K562 (cell line): ENCODE results near the gene PPM1F. TPM values are rescaled to one million over a fixed set of nuclear protein-coding genes. Genes with fewer than 3 reads are reported as not detected.
A peak's percentile ranks its signal among the peaks of the same experiment; 100 is the strongest.

ENCODE experiments used
- BCL6 ChIP-seq: fragments of 250-450 bp; sonication (Bioruptor Pico); IDR thresholded peaks from 2 replicates; pipeline ENCODE4 v1.4.0; 2020
- BRCA1 ChIP-seq, 2 experiments: fragments of 450-650 bp in 1 of 2; sonication (generic) in 1 of 2; formaldehyde crosslinking in 1 of 2; IDR thresholded peaks; 2 replicates each; pipeline versions ENCODE4 v1.5.0 to v1.6.1; 2017 to 2020; ENCODE audit warnings: mild to moderate bottlenecking in 1 of 2, missing genetic modification reagents in 1 of 2
- CHCHD3 ChIP-seq: fragments of 250-450 bp; sonication (Bioruptor Pico); IDR thresholded peaks from 2 replicates; pipeline ENCODE4 v2.1.2; 2022; ENCODE audit warnings: mild to moderate bottlenecking
- HSF4 ChIP-seq: fragments of 250-450 bp; sonication (Bioruptor Pico); IDR thresholded peaks from 2 replicates; pipeline ENCODE4 v2.1.2; 2022; ENCODE audit warnings: mild to moderate bottlenecking, moderate library complexity, borderline replicate concordance
- KAT8 ChIP-seq: fragments of 450-650 bp; IDR thresholded peaks from 2 replicates; pipeline ENCODE4 v1.6.1; 2016; ENCODE audit warnings: low read depth, mild to moderate bottlenecking
- MEIS2 ChIP-seq: fragments of 450-650 bp; IDR thresholded peaks from 2 replicates; pipeline ENCODE4 v1.6.1; 2014; ENCODE audit warnings: mild to moderate bottlenecking; ENCODE audit not compliant: partially characterized antibody
- MIER1 ChIP-seq: fragments of 450-650 bp; IDR thresholded peaks from 2 replicates; pipeline ENCODE4 v1.6.1; 2016; ENCODE audit warnings: antibody characterized with exemption, mild to moderate bottlenecking, low read depth
- OTX1 ChIP-seq: fragments of 450-650 bp; formaldehyde crosslinking; IDR thresholded peaks from 2 replicates; pipeline ENCODE4 v1.4.0; 2022; ENCODE audit warnings: mild to moderate bottlenecking
- POU5F1 ChIP-seq: fragments of 150-350 bp; IDR thresholded peaks from 2 replicates; pipeline ENCODE4 v1.6.1; 2014; ENCODE audit warnings: borderline replicate concordance, low read length, low read depth, mild to moderate bottlenecking; ENCODE audit not compliant: partially characterized antibody
- PURB ChIP-seq: sonication (generic); formaldehyde crosslinking; IDR thresholded peaks from 2 replicates; pipeline ENCODE4 v1.9.0; 2021; ENCODE audit warnings: low read depth, mild to moderate bottlenecking, missing genetic modification reagents
- SLC30A9 ChIP-seq: fragments of 250-450 bp; sonication (Bioruptor Pico); IDR thresholded peaks from 2 replicates; pipeline ENCODE4 v1.8.0; 2022; ENCODE audit warnings: mild to moderate bottlenecking, moderate library complexity
- SNIP1 ChIP-seq: fragments of 450-650 bp; IDR thresholded peaks from 2 replicates; pipeline ENCODE4 v1.7.1; 2017; ENCODE audit warnings: low read depth, mild to moderate bottlenecking
- ZNF561 ChIP-seq: fragments of 450-650 bp; formaldehyde crosslinking; conservative IDR thresholded peaks from 2 replicates; pipeline ENCODE4 v1.4.0; 2020; ENCODE audit warnings: mild to moderate bottlenecking, moderate library complexity
- polyA plus RNA-seq, 8 experiments: library from polyadenylated mRNA; depleted of rRNA in 4 of 8; stranded (reverse) in 5 of 8; unstranded in 3 of 8; fragments of >200 nt; fragmentation: Nextera tagmentation in 2 of 8; fragmentation: Illumina TruSeq in 1 of 8; extraction: Ambion mirVana in 2 of 8; extraction: Trizol in 1 of 8; gene quantifications; 2 replicates each; pipeline versions ENCODE4 v1.2.1 to v1.2.3, GENCODE V29; 2011 to 2014; ENCODE audit warnings: inconsistent platforms in 1 of 8, missing spikeins in 1 of 8
- total RNA-seq, 7 experiments: library from RNA; depleted of rRNA in 6 of 7; stranded (reverse); fragments of >200 nt in 6 of 7; fragmentation: Illumina TruSeq in 2 of 7; extraction: Trizol in 2 of 7; gene quantifications; 2 replicates each; pipeline versions ENCODE4 v1.2.1 to v1.2.3, GENCODE V29; 2011 to 2021; ENCODE audit warnings: low replicate concordance in 1 of 7
- TF ChIP-seq, protein P1 (sequence below), 2 experiments: fragments of 450-650 bp in 1 of 2; sonication (generic) in 1 of 2; formaldehyde crosslinking in 1 of 2; IDR thresholded peaks; 2 replicates each; pipeline versions ENCODE4 v1.7.1 to v1.9.0; 2016 to 2022; ENCODE audit warnings: inconsistent platforms in 1 of 2, mild to moderate bottlenecking in 1 of 2, missing genetic modification reagents in 1 of 2
- TF ChIP-seq, protein P2 (sequence below): fragments of 250-450 bp; sonication (Bioruptor Pico); IDR thresholded peaks from 2 replicates; pipeline ENCODE4 v1.9.0; 2021; ENCODE audit warnings: mild to moderate bottlenecking
- TF ChIP-seq, protein P3 (sequence below): fragments of 450-650 bp; formaldehyde crosslinking; IDR thresholded peaks from 2 replicates; pipeline ENCODE4 v1.4.0; 2020; ENCODE audit warnings: mild to moderate bottlenecking, mixed read lengths
- TF ChIP-seq, protein P4 (sequence below): fragments of 250-450 bp; sonication (Bioruptor Pico); IDR thresholded peaks from 2 replicates; pipeline ENCODE4 v1.8.0; 2022; ENCODE audit warnings: moderate library complexity, mild to moderate bottlenecking, inconsistent platforms

The PPM1F gene
- total and polyA plus RNA-seq, 9 of the 15 experiments (the other 6 are each of a cell fraction or from before 2014, with no cell fraction given): 2.1 to 159 (median 64.0) TPM

DNA sequence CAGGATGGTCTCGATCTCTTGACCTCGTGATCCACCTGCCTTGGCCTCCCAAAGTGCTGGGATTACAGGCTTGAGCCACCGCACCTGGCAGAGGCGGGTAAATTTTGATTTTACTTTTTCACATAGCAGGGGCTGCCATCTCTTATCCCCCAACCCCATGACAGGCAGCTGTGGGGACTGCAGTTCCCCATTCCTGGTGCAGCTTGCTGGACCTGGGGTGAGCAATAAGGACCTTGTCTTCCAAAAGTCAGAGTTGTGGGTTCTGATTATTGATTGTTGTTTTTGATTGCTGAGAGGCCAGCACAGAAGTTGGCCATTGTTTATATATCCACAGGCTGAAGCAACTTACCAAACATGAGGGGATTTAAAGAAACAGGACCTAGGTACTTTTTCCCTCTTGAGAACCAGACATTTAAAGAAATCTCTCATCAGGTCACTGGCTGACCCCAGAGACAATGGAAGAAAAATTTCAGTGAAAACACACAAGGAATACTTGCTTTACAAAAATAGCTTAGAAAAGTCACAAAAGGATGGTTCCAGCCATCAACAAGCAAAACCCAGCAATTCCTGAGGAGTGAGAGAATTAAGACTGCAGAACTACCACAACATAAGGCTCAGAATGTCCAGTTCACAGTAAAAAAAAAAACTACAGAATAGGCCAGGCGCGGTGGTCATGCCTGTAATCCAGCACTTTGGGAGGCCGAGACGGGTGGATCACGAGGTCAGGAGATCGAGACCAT lies 63.2 kb downstream of the PPM1F start (continued):
- TF ChIP-seq, protein P1, sequence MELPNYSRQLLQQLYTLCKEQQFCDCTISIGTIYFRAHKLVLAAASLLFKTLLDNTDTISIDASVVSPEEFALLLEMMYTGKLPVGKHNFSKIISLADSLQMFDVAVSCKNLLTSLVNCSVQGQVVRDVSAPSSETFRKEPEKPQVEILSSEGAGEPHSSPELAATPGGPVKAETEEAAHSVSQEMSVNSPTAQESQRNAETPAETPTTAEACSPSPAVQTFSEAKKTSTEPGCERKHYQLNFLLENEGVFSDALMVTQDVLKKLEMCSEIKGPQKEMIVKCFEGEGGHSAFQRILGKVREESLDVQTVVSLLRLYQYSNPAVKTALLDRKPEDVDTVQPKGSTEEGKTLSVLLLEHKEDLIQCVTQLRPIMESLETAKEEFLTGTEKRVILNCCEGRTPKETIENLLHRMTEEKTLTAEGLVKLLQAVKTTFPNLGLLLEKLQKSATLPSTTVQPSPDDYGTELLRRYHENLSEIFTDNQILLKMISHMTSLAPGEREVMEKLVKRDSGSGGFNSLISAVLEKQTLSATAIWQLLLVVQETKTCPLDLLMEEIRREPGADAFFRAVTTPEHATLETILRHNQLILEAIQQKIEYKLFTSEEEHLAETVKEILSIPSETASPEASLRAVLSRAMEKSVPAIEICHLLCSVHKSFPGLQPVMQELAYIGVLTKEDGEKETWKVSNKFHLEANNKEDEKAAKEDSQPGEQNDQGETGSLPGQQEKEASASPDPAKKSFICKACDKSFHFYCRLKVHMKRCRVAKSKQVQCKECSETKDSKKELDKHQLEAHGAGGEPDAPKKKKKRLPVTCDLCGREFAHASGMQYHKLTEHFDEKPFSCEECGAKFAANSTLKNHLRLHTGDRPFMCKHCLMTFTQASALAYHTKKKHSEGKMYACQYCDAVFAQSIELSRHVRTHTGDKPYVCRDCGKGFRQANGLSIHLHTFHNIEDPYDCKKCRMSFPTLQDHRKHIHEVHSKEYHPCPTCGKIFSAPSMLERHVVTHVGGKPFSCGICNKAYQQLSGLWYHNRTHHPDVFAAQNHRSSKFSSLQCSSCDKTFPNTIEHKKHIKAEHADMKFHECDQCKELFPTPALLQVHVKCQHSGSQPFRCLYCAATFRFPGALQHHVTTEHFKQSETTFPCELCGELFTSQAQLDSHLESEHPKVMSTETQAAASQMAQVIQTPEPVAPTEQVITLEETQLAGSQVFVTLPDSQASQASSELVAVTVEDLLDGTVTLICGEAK (IDR thresholded peaks at IDR 0.05): no peak
- TF ChIP-seq, protein P1 (CRISPR knock-in tag; IDR thresholded peaks at IDR 0.05): no peak
- TF ChIP-seq, protein P2, sequence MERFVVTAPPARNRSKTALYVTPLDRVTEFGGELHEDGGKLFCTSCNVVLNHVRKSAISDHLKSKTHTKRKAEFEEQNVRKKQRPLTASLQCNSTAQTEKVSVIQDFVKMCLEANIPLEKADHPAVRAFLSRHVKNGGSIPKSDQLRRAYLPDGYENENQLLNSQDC (CRISPR knock-in tag): peak; percentile 51
- TF ChIP-seq MEIS2 (no peak), CHCHD3 (CRISPR knock-in tag) (no peak), BCL6 (CRISPR knock-in tag) (no peak), MIER1 (no peak), BRCA1 (IDR thresholded peaks at IDR 0.05) (no peak), BRCA1 (CRISPR knock-in tag; IDR thresholded peaks at IDR 0.05) (no peak), HSF4 (CRISPR knock-in tag) (no peak), POU5F1 (no peak), KAT8 (no peak), SLC30A9 (CRISPR knock-in tag) (no peak), SNIP1 (no peak), PURB (no peak), OTX1 (CRISPR knock-in tag) (no peak), ZNF561 (CRISPR knock-in tag) (no peak)
- TF ChIP-seq, protein P3, sequence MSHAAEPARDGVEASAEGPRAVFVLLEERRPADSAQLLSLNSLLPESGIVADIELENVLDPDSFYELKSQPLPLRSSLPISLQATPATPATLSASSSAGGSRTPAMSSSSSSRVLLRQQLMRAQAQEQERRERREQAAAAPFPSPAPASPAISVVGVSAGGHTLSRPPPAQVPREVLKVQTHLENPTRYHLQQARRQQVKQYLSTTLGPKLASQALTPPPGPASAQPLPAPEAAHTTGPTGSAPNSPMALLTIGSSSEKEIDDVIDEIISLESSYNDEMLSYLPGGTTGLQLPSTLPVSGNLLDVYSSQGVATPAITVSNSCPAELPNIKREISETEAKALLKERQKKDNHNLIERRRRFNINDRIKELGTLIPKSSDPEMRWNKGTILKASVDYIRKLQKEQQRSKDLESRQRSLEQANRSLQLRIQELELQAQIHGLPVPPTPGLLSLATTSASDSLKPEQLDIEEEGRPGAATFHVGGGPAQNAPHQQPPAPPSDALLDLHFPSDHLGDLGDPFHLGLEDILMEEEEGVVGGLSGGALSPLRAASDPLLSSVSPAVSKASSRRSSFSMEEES (CRISPR knock-in tag): peak; percentile 49
- TF ChIP-seq, protein P4, sequence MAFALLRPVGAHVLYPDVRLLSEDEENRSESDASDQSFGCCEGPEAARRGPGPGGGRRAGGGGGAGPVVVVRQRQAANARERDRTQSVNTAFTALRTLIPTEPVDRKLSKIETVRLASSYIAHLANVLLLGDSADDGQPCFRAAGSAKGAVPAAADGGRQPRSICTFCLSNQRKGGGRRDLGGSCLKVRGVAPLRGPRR (CRISPR knock-in tag): peak; percentile 57
